ENCODE measurements around the gene CIAO2B.
"Not testable (repeated sequence)": the region's sequence is repeated elsewhere in the genome, so short reads cannot be mapped to it uniquely, and the experiment has no call there.

The CIAO2B gene

GRCh38 chr16:66942981-66943380, 8.8 kb upstream of the CIAO2B start:
- DNase-seq (ENCODE audit: low spot score): no peak
- TF ChIP-seq CTCF (IDR thresholded peaks at IDR 0.05; ENCODE audit: extremely low read depth, missing control alignments): no peak

GRCh38 chr16:66940236-66940635, 6.0 kb upstream of the CIAO2B start:
- no peak for DNase-seq (ENCODE audit: low spot score)
- no peak for TF ChIP-seq CTCF (IDR thresholded peaks at IDR 0.05; ENCODE audit: extremely low read depth, missing control alignments)

- no peak for DNase-seq (ENCODE audit: low spot score)
- TF ChIP-seq CTCF (IDR thresholded peaks at IDR 0.05; ENCODE audit: extremely low read depth, missing control alignments): no peak
These were observed 5.2 kb upstream of the CIAO2B start for GRCh38 chr16:66939366-66939765.

GRCh38 chr16:66937725-66938337, 3.6 kb upstream of the CIAO2B start:
- TF ChIP-seq CTCF (IDR thresholded peaks at IDR 0.05; ENCODE audit: extremely low read depth, missing control alignments): no peak
- no peak for DNase-seq (ENCODE audit: low spot score)

GRCh38 chr16:66936889-66937554, 2.8 kb upstream of the CIAO2B start:
- TF ChIP-seq CTCF (IDR thresholded peaks at IDR 0.05; ENCODE audit: extremely low read depth, missing control alignments): no peak
- DNase-seq (ENCODE audit: low spot score): no peak

GRCh38 chr16:66936462-66936861, 2.3 kb upstream of the CIAO2B start:
- no peak for DNase-seq (ENCODE audit: low spot score)
- TF ChIP-seq CTCF (IDR thresholded peaks at IDR 0.05; ENCODE audit: extremely low read depth, missing control alignments): no peak

GRCh38 chr16:66935314-66936011, 1.3 kb upstream of the CIAO2B start, which contains the start of gene CES2:
TSS of gene CES2 (plus strand) at chr16:66935516. CDS start at chr16:66935636, 120 bp downstream.
- DNase-seq (ENCODE audit: low spot score): no peak
- TF ChIP-seq CTCF (IDR thresholded peaks at IDR 0.05; ENCODE audit: extremely low read depth, missing control alignments): no peak

GRCh38 chr16:66934839-66935313, 674 bp upstream of the CIAO2B start:
- not testable (repeated sequence) for DNase-seq (ENCODE audit: low spot score)
